ENCODE data around the gene PDE10A. TPM values are rescaled to one million over a fixed set of nuclear protein-coding genes. Genes with fewer than 3 reads are reported as not detected.

Gene PDE10A
- polyA plus RNA-seq, 3 donors, result not detected

DNA sequence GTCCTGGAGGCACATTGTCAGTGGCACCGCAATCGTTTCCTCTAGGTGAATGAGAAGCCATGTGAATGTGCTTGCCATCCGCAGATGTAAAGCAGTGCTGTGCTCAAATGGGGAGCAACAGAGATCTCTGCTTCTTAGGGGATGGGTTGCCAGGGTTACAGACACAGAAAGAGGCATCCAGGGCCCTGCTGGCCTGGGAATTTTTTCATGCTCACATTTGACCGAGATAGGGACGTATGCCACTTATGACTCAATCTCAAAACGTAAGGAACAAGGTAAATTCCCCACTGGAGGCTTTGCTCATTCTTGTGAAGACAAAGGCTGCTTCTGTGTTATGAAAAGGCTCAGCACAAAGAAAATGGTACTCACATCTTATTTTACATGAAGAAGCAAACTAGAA lies 364.6 kb downstream of the PDE10A start:
- Histone ChIP-seq H3K4me2 (replicated peaks; ENCODE audit: extremely low read depth, low read length, poor library complexity, severe bottlenecking) (no peak overlapping the region), H3K36me3 (replicated peaks in 1 of 2; ENCODE audit: control insufficient read depth in 1 of 2, insufficient read depth in 2 of 2, low read length in 2 of 2) (no peaks in the 10 kb centered on the region), H2AFZ (ENCODE audit: insufficient read depth, low read depth, low read length, poor library complexity, severe bottlenecking) (no peak overlapping the region), H3K9me3 (replicated peaks in 1 of 2; ENCODE audit: control insufficient read depth in 1 of 2, insufficient read depth in 1 of 2, low read length in 2 of 2) (peaks cover 6 to 44% of the 10 kb centered on the region in 2 donors), H3K79me2 (ENCODE audit: insufficient read depth, low read length) (no peaks in the 10 kb centered on the region), H3K27me3 (ENCODE audit: control insufficient read depth in 2 of 2, insufficient read depth in 2 of 2, low read length in 2 of 2) (no peaks in the 10 kb centered on the region), H3K4me1 (ENCODE audit: control insufficient read depth in 1 of 2, insufficient read depth in 2 of 2, low read length in 2 of 2) (no peaks in the 10 kb centered on the region), H3K4me3 (replicated peaks in 1 of 3; ENCODE audit: low read depth in 2 of 3, low read length in 3 of 3) (no peak overlapping the region), H3K9ac (ENCODE audit: insufficient read depth, low read length, poor library complexity, severe bottlenecking) (no peak overlapping the region), H3K27ac (ENCODE audit: low read depth in 1 of 2, low read length in 2 of 2) (no peak overlapping the region), H4K20me1 (ENCODE audit: insufficient read depth, low read length) (no peaks in the 10 kb centered on the region)
- intact Hi-C loops (cut with micrococcal nuclease), result no loop called here
- H3K27ac Mint-ChIP-seq, result no peak overlapping the region
- peaks cover 0 to 4% (median 3%) of the 10 kb centered on the region in 3 donors for H3K27me3 Mint-ChIP-seq (ENCODE audit: low read depth in 3 of 3)
- TF ChIP-seq, protein P1, sequence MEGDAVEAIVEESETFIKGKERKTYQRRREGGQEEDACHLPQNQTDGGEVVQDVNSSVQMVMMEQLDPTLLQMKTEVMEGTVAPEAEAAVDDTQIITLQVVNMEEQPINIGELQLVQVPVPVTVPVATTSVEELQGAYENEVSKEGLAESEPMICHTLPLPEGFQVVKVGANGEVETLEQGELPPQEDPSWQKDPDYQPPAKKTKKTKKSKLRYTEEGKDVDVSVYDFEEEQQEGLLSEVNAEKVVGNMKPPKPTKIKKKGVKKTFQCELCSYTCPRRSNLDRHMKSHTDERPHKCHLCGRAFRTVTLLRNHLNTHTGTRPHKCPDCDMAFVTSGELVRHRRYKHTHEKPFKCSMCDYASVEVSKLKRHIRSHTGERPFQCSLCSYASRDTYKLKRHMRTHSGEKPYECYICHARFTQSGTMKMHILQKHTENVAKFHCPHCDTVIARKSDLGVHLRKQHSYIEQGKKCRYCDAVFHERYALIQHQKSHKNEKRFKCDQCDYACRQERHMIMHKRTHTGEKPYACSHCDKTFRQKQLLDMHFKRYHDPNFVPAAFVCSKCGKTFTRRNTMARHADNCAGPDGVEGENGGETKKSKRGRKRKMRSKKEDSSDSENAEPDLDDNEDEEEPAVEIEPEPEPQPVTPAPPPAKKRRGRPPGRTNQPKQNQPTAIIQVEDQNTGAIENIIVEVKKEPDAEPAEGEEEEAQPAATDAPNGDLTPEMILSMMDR (IDR thresholded peaks at IDR 0.05), result no peak
- no peaks in the 10 kb centered on the region for H3K4me1 Mint-ChIP-seq
- peaks cover 19 to 40% (median 22%) of the 10 kb centered on the region in 7 donors for H3K9me3 Mint-ChIP-seq
- no peak overlapping the region for H3K4me3 Mint-ChIP-seq
- H3K36me3 Mint-ChIP-seq, result no peaks in the 10 kb centered on the region
- WGBS (ENCODE audit: insufficient coverage), result 92% methylated on average over 6 of the region's 6 CpGs
- no peak for DNase-seq

DNA sequence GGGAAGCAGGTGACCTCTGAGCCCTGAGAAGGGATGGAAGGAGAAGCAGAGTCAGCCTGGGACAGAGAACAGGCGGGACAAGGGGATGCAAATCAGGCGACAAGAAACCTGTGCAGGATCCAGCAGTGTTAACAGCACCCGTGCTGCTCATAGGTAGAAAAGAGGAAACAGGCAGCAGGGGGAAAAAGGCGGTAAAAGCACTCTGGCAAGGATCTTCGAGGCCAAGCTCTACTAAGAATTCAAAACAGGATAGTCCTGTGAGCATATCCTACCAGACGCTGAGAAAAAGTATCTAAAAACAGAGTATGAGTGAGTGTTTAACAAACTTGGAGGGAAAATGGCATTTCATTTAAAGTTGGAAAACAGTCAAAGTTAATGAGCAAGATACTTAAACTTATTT lies 370.4 kb downstream of the PDE10A start:
- 86% methylated on average over 4 of the region's 6 CpGs for WGBS (ENCODE audit: insufficient coverage)
- H3K27ac Mint-ChIP-seq, result no peak overlapping the region
- TF ChIP-seq, protein P1 (IDR thresholded peaks at IDR 0.05), result no peak

More for the DNA sequence above, 370.4 kb downstream of the PDE10A start:
- Histone ChIP-seq H3K9ac (ENCODE audit: insufficient read depth, low read length, poor library complexity, severe bottlenecking) (no peak overlapping the region), H2AFZ (ENCODE audit: insufficient read depth, low read depth, low read length, poor library complexity, severe bottlenecking) (no peak overlapping the region), H4K20me1 (ENCODE audit: insufficient read depth, low read length) (no peaks in the 10 kb centered on the region), H3K9me3 (replicated peaks in 1 of 2; ENCODE audit: control insufficient read depth in 1 of 2, insufficient read depth in 1 of 2, low read length in 2 of 2) (peaks cover 0 to 16% of the 10 kb centered on the region in 2 donors), H3K27ac (ENCODE audit: low read depth in 1 of 2, low read length in 2 of 2) (no peak overlapping the region), H3K4me3 (replicated peaks in 1 of 3; ENCODE audit: low read depth in 2 of 3, low read length in 3 of 3) (no peak overlapping the region), H3K4me2 (replicated peaks; ENCODE audit: extremely low read depth, low read length, poor library complexity, severe bottlenecking) (no peak overlapping the region), H3K4me1 (ENCODE audit: control insufficient read depth in 1 of 2, insufficient read depth in 2 of 2, low read length in 2 of 2) (no peaks in the 10 kb centered on the region), H3K27me3 (ENCODE audit: control insufficient read depth in 2 of 2, insufficient read depth in 2 of 2, low read length in 2 of 2) (no peaks in the 10 kb centered on the region), H3K36me3 (replicated peaks in 1 of 2; ENCODE audit: control insufficient read depth in 1 of 2, insufficient read depth in 2 of 2, low read length in 2 of 2) (no peaks in the 10 kb centered on the region), H3K79me2 (ENCODE audit: insufficient read depth, low read length) (no peaks in the 10 kb centered on the region)
- no peaks in the 10 kb centered on the region for H3K36me3 Mint-ChIP-seq
- intact Hi-C loops (cut with micrococcal nuclease), result no loop called here
- no peaks in the 10 kb centered on the region for H3K4me1 Mint-ChIP-seq
- no peak for DNase-seq
- peaks cover 0 to 2% (median 0%) of the 10 kb centered on the region in 3 donors for H3K27me3 Mint-ChIP-seq (ENCODE audit: low read depth in 3 of 3)
- H3K4me3 Mint-ChIP-seq, result no peak overlapping the region
- H3K9me3 Mint-ChIP-seq, result peaks cover 6 to 21% (median 9%) of the 10 kb centered on the region in 7 donors

Small RNA genes lying within 50 kb of the gene (small RNA-seq; reads per million reads assigned to genes)
- gene RNA5SP226 (ENCODE audit: insufficient read length, low read depth), result not detected

All from CD14-positive monocyte (primary cell).